SU-DHL-6 (cell line): ENCODE results near the gene REG4.

Experiments used
- H2AFZ ChIP-seq: fragments of 200-600 bp; sonication (generic); 2 replicates; pipeline ENCODE4 v1.6.1; 2014; ENCODE audit warnings: low read depth, mild to moderate bottlenecking, moderate library complexity, mixed read lengths, antibody characterized with exemption, low read length; ENCODE audit not compliant: severe bottlenecking
- H3F3A ChIP-seq: fragments of 200-600 bp; shearing (Covaris generic); 2 replicates; pipeline ENCODE4 v1.6.0; 2016; ENCODE audit warnings: antibody characterized with exemption, mild to moderate bottlenecking; ENCODE audit not compliant: insufficient read depth
- H3K27ac ChIP-seq: fragments of 200-600 bp; sonication (generic); 2 replicates; pipeline ENCODE4 v1.5.1; 2016; ENCODE audit warnings: low read depth, mild to moderate bottlenecking, low read length, moderate library complexity, mixed read lengths
- H3K27me3 ChIP-seq: fragments of 200-600 bp; sonication (generic), shearing (Covaris generic); 2 replicates; pipeline ENCODE4 v1.6.0; 2014; ENCODE audit warnings: mild to moderate bottlenecking, low read length
- H3K36me3 ChIP-seq: fragments of 200-600 bp; sonication (generic); 2 replicates; pipeline ENCODE4 v1.6.1; 2014; ENCODE audit warnings: mild to moderate bottlenecking, low read length, mixed read lengths
- H3K4me2 ChIP-seq: fragments of 300-600, 200-600 bp; shearing (Covaris generic), sonication (generic); 2 replicates; pipeline ENCODE4 v1.6.0; 2014; ENCODE audit warnings: low read length, low read depth, mild to moderate bottlenecking; ENCODE audit not compliant: poor library complexity, severe bottlenecking
- H3K4me3 ChIP-seq: fragments of 200-600 bp; sonication (generic); 2 replicates; pipeline ENCODE4 v1.5.1; 2014; ENCODE audit warnings: antibody characterized with exemption, low read length, mild to moderate bottlenecking, mixed read lengths; ENCODE audit not compliant: insufficient read depth, poor library complexity, severe bottlenecking
- H3K79me2 ChIP-seq: fragments of 200-600 bp; sonication (generic); 2 replicates; pipeline ENCODE4 v1.6.1; 2014; ENCODE audit warnings: mild to moderate bottlenecking, low read length, moderate library complexity; ENCODE audit not compliant: insufficient read depth
- H3K9ac ChIP-seq: fragments of 200-600 bp; sonication (generic); 2 replicates; pipeline ENCODE4 v1.7.0; 2014; ENCODE audit warnings: mild to moderate bottlenecking, low read length
- H3K9me2 ChIP-seq: fragments of 200-600 bp; sonication (generic); replicated peaks from 2 replicates; pipeline ENCODE4 v1.6.1; 2014; ENCODE audit warnings: low read length; ENCODE audit not compliant: insufficient read depth
- H3K9me3 ChIP-seq: fragments of 200-600 bp; sonication (generic); 2 replicates; pipeline ENCODE4 v1.6.1; 2014; ENCODE audit warnings: low read length, mixed read lengths; ENCODE audit not compliant: insufficient read depth
- H4K20me1 ChIP-seq: fragments of 200-600 bp; sonication (generic); 2 replicates; pipeline ENCODE4 v1.6.1; 2014; ENCODE audit warnings: low read depth, mild to moderate bottlenecking, antibody characterized with exemption, low read length, moderate library complexity, mixed read lengths
- CTCF ChIP-seq: fragments of 200-600 bp; sonication (generic); IDR thresholded peaks from one replicate; pipeline ENCODE4 v1.5.1; 2017; ENCODE audit warnings: antibody characterized with exemption, mild to moderate bottlenecking, low read length, moderate library complexity; ENCODE audit not compliant: insufficient read depth, poor library complexity, severe bottlenecking
- EZH2phosphoT487 ChIP-seq: fragments of 200-600 bp; sonication (generic), shearing (Covaris generic); conservative IDR thresholded peaks from 2 replicates; pipeline ENCODE4 v1.6.1; 2018; ENCODE audit warnings: mild to moderate bottlenecking, antibody characterized with exemption, low read length, moderate library complexity, mixed read lengths

The REG4 gene

GRCh38 chr1:119764220-119764619 is 47.0 kb downstream of the REG4 start:
- Histone ChIP-seq H2AFZ (no peak overlapping the region), H3K9me3 (no peaks in the 10 kb centered on the region), H3K36me3 (no peaks in the 10 kb centered on the region), H3K27me3 (no peaks in the 10 kb centered on the region), H3K4me2 (no peak overlapping the region), H3K4me3 (no peak overlapping the region), H3K9ac (no peak overlapping the region), H3K79me2 (no peaks in the 10 kb centered on the region), H3F3A (no peaks in the 10 kb centered on the region), H3K27ac (no peak overlapping the region), H3K9me2 (no peaks in the 10 kb centered on the region), H4K20me1 (no peaks in the 10 kb centered on the region)
- TF ChIP-seq EZH2phosphoT487 (no peak), CTCF (no peak)

GRCh38 chr1:119762953-119763352 is 48.3 kb downstream of the REG4 start:
- H3K4me2 ChIP-seq = no peak overlapping the region
- no peaks in the 10 kb centered on the region for H4K20me1 ChIP-seq
- H3K4me3 ChIP-seq = no peak overlapping the region
- no peak overlapping the region for H3K27ac ChIP-seq
- H3K27me3 ChIP-seq = no peaks in the 10 kb centered on the region
- TF ChIP-seq CTCF (no peak), EZH2phosphoT487 (no peak)
- H3K9me3 ChIP-seq = no peaks in the 10 kb centered on the region
- H3K79me2 ChIP-seq = no peaks in the 10 kb centered on the region
- H3K9ac ChIP-seq = no peak overlapping the region
- no peaks in the 10 kb centered on the region for H3K9me2 ChIP-seq
- H2AFZ ChIP-seq = no peak overlapping the region
- H3F3A ChIP-seq = no peaks in the 10 kb centered on the region
- no peaks in the 10 kb centered on the region for H3K36me3 ChIP-seq

- no peaks in the 10 kb centered on the region for H3K36me3 ChIP-seq
- no peaks in the 10 kb centered on the region for H3K27me3 ChIP-seq
- no peaks in the 10 kb centered on the region for H4K20me1 ChIP-seq
- no peak overlapping the region for H3K27ac ChIP-seq
- no peak overlapping the region for H3K4me3 ChIP-seq
- H3K9me2 ChIP-seq = no peaks in the 10 kb centered on the region
- H3K9ac ChIP-seq = no peak overlapping the region
- H3K9me3 ChIP-seq = no peaks in the 10 kb centered on the region
- TF ChIP-seq CTCF = no peak
- TF ChIP-seq EZH2phosphoT487 = no peak
- H3K79me2 ChIP-seq = no peaks in the 10 kb centered on the region
- no peak overlapping the region for H3K4me2 ChIP-seq
- no peaks in the 10 kb centered on the region for H3F3A ChIP-seq
- no peak overlapping the region for H2AFZ ChIP-seq
These were observed 48.9 kb downstream of the REG4 start for GRCh38 chr1:119762409-119762808.

- no peaks in the 10 kb centered on the region for H3F3A ChIP-seq
- H3K36me3 ChIP-seq = no peaks in the 10 kb centered on the region
These were observed 52.7 kb downstream of the REG4 start for GRCh38 chr1:119758584-119758983.

More at GRCh38 chr1:119758584-119758983, 52.7 kb downstream of the REG4 start:
- Histone ChIP-seq H3K27ac (no peak overlapping the region), H3K27me3 (no peaks in the 10 kb centered on the region), H4K20me1 (no peaks in the 10 kb centered on the region), H3K9me2 (no peaks in the 10 kb centered on the region), H3K4me2 (no peak overlapping the region), H3K9me3 (no peaks in the 10 kb centered on the region), H3K4me3 (no peak overlapping the region), H3K9ac (no peak overlapping the region), H3K79me2 (no peaks in the 10 kb centered on the region), H2AFZ (no peak overlapping the region)
- TF ChIP-seq EZH2phosphoT487 (no peak), CTCF (no peak)
